GM12872 (cell line): ENCODE measurements around the gene KLHL26.

ENCODE experiments used
- CTCF ChIP-seq: IDR thresholded peaks from 3 replicates; pipeline ENCODE4 v1.5.1; 2011; ENCODE audit warnings: low read depth, mild to moderate bottlenecking, low read length, moderate library complexity; ENCODE audit not compliant: insufficient read depth

Gene KLHL26

GRCh38 chr19:18672606-18673337, 35.9 kb downstream of the KLHL26 start:
- 0 out of 3 replicates have a peak, but pooled peaks have one; percentile 12 for TF ChIP-seq CTCF

DNA sequence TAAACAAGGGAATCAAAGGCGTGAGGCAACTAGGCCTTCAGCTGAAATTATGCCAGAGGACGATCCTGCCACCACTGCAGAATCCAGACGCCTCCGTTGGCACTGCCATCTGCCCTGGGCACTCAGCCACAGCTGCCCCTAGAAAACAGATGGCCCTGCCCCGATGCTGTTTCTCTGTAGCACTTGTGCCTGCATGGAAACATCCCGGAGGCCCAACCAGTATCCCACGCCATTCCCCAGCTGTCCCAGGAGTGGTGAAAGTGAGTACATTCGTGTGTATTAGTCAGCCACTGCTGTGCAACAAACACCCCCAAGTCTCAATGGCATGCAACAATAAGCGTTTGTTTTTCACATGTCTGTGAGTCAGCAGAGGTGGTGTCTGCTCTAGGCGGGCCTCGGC, 37.8 kb downstream of the KLHL26 start:
- no peak for TF ChIP-seq CTCF

- TF ChIP-seq CTCF, result peak; percentile 52
These were observed 39.0 kb downstream of the KLHL26 start for GRCh38 chr19:18675779-18676178.

DNA sequence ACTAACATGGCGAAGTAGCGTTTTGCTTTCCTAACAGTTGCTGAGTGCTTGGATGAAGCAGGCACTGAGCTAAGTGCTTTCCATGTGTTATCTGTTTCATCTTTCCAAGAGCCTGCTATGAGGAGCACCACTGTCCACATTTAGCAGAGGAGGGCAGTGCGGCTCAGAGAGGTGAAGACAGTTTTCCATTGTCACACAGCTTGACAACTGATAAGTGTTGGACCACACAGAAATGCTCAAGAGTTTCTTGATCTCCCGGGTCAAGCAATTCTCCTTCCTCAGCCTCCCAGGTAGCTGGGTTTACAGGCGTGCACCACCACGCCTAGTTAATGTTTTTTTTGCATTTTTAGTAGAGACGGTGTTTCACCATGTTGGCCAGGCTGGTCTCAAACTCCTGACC, 39.9 kb downstream of the KLHL26 start:
- TF ChIP-seq CTCF, result no peak

GRCh38 chr19:18677156-18677555, 40.3 kb downstream of the KLHL26 start:
- no peak for TF ChIP-seq CTCF

- TF ChIP-seq CTCF, result no peak
These were observed 45.9 kb downstream of the KLHL26 start for GRCh38 chr19:18682807-18683108.

DNA sequence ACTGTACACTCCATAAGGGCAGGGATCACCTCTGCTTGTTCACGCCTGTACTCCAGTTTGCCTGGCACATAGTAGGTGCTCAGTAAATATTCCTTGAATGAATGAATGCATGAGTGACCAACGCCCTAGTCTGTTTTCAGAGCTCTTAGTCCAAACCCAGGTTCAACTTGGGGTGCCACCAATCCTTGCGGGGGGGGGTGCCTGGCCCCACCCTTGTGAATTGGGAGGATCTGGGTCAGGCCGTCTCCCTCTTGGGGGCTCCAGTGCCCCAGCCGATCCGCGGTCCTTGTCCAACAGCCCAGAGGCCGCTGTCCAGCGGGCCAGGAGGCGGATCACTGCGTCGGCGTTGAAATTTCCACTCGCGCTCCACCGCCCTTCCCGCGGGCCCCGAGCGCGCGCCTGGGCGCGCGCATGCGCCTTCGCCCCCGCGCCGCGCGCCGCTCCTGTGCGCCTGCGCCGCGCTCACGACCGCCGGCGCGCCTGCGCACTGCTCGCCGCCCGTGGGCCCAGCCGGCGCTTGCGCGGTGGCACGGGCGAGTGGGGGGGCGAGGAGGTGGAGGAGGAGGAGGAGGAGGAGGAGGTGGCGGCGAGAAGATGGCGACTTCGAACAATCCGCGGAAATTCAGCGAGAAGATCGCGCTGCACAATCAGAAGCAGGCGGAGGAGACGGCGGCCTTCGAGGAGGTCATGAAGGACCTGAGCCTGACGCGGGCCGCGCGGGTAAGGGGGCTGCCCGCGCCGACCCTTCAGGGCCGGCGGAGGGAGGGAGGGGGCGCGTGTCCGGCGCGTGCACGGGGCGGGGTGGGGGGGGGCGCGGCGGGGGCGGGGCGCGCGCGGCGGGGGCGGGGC, 46.5 kb downstream of the KLHL26 start, which contains the start of gene CRTC1:
CRTC1 (plus strand) TSS at position 572 of the 849 bp plus-strand sequence; CDS start at position 595, 23 bp downstream.
- no peak for TF ChIP-seq CTCF
